NK-92 treated with Interleukin-12 subunit alpha and Interleukin-12 subunit beta, amount 100 ng/mL, for 24 hours (cell line): ENCODE measurements around the gene IGF2BP2.
"Not testable (repeated sequence)": the region's sequence is repeated elsewhere in the genome, so short reads cannot be mapped to it uniquely, and the experiment has no call there.

Experiments used
- DNase-seq: peaks from one replicate; lab custom pipeline; 2025; lab: John Stamatoyannopoulos, UW

IGF2BP2 gene

DNA sequence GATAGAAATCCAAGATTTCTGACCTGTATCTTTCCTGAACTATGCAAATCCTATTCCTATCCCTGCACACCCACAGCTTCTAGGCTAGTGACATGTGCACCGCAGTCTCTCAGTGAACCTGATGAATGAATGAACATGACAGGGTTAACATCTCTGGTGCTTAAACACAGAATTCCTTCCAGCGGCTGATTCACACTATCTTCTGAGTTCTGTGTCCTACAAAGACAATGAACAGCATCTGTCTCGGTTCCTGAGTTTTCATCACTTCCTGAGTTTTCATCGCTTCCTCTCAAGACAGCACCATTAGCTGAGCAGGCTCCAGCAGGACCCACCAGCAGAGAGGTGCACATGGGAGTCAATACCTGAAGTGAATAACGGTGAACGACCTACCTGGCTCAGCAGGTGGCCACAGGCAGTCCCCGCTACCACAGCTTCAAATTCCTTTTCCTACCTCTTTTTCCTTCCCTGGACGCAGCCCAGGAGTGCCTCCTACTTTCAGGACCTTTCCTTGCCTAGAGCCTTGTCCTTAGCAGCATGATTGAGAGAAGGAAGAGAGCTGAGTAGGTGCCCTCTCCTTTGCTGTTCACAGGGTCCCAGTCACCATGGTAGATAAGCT is 113.5 kb downstream of the IGF2BP2 start:
- DNase-seq, result no peak

- no peak for DNase-seq
Observed at GRCh38 chr3:185709251-185709955, 115.4 kb downstream of the IGF2BP2 start.

GRCh38 chr3:185708392-185708791 is 116.5 kb downstream of the IGF2BP2 start:
- no peak for DNase-seq

- no peak for DNase-seq
Observed at GRCh38 chr3:185705498-185705897, 119.3 kb downstream of the IGF2BP2 start.

- DNase-seq, result no peak
Observed at GRCh38 chr3:185702262-185703225, 122.3 kb downstream of the IGF2BP2 start.

DNA sequence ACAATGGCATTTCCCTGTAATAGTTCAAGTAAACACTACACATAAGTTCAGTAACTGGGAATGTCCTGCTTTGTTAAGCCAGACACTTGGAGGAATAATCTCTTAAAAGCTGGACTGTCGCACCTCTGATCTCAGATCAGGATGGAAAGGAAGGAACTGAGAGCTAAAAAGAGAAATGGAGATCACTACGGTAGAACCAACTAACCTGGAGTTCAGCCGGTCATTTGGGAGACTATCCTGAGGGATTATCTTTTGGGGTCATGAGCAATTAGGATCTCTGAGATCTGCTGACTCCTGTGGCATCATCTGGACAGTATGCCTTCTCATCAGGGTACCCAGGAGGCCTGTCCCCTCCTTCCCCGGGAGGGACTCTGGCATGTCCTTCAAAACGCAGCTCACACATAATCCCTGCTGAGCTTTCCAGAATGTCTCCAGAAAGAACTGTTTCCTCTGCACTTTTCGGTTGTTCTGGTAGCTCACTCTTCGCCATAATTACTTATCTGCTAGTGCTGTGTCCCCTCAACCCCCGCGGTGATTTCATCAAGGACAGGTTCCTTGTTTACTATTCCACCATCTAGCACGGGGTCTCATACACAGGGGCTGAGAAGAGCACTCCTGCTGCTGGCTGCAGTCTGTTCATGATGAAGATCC is 123.1 kb downstream of the IGF2BP2 start:
- DNase-seq, result no peak

- no peak for DNase-seq
Observed at GRCh38 chr3:185699927-185700326, 124.9 kb downstream of the IGF2BP2 start.

- not testable (repeated sequence) for DNase-seq
Observed at GRCh38 chr3:185697228-185697627, 127.6 kb downstream of the IGF2BP2 start.

DNA sequence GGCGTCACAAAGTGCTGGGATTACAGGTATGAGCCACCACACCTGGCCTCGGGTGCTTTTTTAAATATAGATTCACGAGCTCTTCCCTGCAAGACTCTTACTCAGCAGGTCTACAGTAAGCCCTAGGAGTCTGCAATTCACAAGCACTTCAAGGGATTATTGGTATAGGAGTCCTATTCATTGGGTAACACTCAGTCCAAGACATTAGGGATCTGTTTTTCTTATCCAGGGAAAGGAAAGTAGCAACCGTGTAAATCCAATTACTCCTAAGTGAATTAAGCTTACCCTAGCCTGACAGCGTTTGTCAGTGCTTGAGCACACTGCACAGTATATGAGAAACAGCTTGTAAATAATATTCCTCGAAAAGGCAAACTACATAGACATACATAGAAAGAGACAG is 128.8 kb downstream of the IGF2BP2 start:
- no peak for DNase-seq

DNA sequence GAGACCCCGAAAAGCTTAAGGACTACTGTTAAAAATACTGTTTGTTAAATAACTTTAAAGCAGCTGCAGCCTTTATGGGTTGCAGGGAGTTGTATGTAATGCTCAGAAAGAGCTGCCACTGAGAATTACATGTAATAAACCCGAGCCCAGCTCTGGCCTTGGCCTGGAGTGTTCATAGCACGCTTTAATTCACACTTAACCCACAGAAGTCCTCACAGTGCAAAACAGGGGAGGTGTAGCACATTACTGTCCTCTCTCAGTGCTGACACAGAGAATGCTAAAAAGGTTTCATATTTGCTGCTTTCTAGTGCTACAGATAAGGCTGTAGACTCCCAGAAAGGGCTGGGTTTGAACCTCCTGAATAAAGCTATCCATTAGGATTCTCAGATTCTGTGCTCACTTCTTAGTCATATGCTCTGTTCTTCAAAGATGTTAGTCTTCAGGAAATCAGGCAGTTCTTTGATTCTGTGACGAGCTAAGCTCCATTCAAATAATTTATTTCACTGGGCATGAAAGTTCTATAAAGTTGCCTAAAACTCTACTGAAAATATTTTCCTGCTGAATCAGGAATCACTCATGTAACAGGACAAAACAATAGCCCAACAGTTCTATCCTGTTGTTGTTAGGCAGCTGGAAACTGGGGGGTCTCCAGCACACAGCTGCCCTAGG is 130.7 kb downstream of the IGF2BP2 start:
- no peak for DNase-seq

- no peak for DNase-seq
Observed at GRCh38 chr3:185691622-185692021, 133.2 kb downstream of the IGF2BP2 start.

GRCh38 chr3:185687271-185687878 is 137.5 kb downstream of the IGF2BP2 start:
- no peak for DNase-seq

GRCh38 chr3:185685231-185686035 is 139.4 kb downstream of the IGF2BP2 start:
- no peak for DNase-seq

DNA sequence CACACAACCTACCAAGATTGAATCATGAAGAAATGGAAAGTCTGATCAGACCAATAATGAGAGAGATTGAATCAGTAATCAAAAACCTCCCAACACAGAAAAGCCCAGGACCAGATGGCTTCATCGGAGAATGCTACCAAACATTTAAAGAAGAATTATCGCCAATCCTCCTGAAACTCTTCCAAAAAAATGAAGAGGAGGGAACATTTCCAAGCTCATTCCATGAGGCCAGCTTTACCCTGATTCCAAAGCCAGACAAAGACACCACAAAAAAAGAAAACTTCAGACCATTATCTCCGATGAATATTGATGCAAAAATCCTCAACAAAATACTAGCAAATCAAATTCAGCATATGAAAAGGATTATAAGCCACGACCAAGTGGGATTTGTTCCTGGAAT is 144.6 kb downstream of the IGF2BP2 start:
- no peak for DNase-seq

GRCh38 chr3:185678027-185678426 is 146.8 kb downstream of the IGF2BP2 start:
- no peak for DNase-seq

DNA sequence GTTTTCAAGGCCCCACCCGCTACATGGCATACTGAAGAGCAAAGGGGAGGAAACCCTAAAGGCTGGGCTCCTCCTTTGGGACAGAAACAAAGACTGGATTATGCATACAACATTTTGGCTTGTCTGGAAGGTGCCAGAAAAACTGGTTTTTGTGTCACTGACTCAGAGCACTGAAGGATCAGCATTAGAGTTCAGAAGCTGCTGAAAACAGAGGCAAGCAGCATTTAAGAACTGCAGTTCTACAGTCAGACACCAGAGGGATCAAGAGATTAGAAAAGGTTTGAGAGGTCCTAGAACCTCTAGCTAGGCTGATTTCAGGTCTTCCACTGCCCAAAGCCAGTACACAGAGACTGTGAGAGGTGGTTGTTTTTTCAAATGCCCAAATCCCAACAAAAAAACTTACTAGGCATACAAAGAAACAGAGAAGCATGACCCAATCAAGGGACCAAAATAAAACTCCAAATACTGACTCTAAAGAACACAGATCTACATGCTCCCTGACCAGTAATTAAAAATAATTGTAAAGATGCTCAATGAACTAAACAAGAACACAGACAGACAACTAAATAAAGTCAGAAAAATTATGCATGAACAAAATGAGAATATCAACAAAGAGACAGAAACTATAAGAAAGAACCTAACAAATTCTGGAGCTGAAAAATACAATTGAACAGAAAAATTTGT is 147.6 kb downstream of the IGF2BP2 start:
- DNase-seq, result no peak

DNA sequence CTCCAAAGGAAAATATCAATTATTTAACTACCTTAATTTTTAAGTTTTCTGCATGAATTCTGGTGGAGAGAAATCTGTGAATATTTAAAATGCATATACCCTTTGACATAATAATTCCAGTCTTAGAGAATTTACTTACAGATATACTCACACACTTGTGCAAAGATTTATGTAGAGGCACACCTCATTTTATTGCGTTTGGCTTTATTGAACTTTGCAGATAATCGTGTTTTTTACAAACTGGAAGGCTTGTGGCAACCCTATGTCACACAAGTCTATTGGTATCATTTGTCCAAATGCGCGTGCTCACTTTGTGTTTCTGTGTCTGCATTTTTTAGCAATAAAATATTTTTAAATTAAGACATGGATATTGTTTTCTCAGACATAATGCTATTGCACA is 157.3 kb downstream of the IGF2BP2 start:
- DNase-seq, result no peak

DNA sequence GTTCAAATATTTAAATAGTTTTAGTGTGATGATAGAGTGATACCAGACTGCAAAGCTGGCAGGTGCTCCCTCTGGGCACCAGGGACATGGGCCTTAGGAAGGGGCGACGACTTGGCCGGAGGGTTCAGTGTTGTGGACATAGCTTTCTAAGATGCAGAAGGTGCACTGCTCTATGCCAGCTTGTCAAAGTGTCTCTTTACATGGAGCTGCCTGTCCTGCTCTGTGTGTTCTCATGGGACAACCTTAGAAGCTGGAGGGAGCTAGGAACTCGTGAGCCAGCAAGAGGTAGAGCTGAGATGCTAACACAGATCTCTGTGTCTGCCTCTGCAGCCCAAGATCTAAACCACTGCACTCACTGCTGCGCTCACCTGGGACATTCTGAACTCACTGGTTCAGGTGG is 160.9 kb downstream of the IGF2BP2 start:
- DNase-seq, result no peak

DNA sequence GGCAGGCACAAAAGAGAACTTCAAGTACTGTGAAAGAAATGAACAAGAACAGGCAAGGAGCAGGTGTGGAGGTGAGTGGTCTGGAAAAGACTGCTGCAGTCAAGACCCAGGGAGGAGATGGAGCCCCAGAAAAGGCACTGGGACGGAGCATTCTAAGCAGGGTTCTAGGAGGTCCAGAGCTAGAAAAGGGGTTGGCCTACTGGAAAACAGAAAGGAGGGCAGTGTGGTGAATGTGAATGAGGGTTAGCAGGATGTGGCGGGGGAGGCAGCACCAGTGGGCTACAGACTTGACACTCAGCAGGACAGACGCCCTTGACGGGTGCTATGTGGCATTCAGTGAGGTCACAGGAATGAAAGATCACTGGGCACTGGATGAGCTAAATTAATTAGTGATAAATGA is 163.1 kb downstream of the IGF2BP2 start:
- no peak for DNase-seq

- not testable (repeated sequence) for DNase-seq
Observed at GRCh38 chr3:185661296-185661695, 163.5 kb downstream of the IGF2BP2 start.
